GM04503 (cell line): ENCODE measurements around the gene TXN2.
"Not testable (repeated sequence)": the region's sequence is repeated elsewhere in the genome, so short reads cannot be mapped to it uniquely, and the experiment has no call there.

Source experiments
- DNase-seq: peaks from one replicate; pipeline ENCODE4 v3.0.0-alpha.2; 2012; ENCODE audit warnings: low read depth

Gene TXN2

DNA sequence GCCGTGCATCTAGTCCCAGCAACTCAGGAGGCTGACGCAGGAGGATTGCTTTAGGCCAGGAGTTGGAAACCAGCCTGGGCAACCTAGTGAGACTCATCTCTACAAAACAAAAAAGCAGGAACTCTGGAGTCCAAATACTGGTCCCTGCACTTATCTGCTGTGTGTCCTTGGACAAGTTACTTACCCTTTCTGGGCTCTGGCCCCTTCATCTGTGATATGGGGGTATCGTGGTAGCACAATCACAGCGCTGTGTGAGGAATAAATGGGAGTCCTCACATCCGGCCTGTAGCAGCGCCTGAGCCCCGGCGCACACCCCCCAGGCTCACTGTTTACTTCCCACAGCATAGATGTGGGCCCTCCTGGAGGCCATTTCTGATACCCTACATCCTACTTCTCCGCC is 49.5 kb downstream of the TXN2 start:
- DNase-seq, result no peak

DNA sequence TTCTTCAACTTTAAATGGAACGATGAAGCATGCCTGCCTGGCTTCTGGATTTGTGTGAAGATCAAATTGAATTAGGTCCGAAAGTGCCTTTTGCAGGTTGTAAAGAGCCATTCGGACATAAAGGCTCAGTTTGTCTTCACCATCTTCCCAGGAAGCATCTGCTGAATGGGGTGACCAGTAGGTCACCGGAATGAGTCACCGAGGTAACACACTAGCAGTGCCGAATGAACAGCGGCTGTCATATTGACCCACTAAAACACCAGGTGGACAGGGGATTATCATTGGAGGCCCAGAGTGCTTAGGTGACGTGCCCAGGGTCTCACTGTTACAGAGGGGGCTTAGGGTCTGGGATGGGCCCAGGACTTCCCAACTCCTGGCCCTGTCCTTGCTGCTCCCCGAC is 50.6 kb downstream of the TXN2 start:
- no peak for DNase-seq

DNA sequence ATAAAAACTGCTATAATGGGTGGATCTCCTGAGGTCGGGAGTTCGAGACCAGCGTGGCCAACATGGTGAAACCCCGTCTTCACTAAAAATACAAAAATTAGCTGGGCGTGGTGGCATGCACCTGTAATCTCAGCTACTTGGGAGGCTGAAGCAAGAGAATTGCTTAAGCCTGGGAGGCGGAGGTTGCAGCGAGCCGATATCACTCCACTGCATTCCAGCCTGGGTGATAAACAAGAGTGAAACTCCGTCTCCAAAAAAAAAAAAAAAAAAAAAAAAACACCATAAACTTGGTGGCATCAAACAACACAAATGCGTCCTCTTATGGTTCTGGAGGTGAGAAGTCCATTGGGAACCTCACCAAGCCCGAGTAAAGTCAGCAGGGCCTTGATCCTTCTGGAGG is 53.5 kb downstream of the TXN2 start:
- DNase-seq, result not testable (repeated sequence)

DNA sequence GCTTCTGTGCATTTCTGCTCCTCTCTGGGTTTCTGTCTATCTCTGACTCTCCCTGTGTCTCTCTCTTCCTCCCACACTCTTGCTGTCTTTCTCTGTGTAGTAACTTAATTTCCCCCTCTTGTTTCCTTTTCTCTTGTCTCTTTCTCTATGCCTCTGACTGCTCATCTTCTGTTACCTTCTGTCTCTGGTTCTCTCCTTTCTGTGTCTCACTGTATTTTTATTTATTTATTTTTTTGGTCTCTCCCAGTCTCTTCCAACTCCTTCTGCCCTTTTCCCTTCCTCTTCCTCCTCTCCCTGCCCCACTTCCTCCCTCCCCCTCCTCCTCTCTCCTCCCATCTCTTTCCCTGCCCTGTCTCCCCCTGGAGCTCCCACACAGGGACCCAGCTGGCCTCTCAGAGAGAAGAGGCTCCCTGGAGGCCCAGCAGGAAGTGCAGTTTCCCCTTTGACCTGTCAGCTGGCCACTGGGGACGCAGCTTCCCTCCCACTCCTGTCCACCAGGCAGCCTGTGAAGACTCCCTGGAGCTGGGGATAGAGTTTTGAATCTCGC is 55.4 kb downstream of the TXN2 start:
- DNase-seq, result no peak

DNA sequence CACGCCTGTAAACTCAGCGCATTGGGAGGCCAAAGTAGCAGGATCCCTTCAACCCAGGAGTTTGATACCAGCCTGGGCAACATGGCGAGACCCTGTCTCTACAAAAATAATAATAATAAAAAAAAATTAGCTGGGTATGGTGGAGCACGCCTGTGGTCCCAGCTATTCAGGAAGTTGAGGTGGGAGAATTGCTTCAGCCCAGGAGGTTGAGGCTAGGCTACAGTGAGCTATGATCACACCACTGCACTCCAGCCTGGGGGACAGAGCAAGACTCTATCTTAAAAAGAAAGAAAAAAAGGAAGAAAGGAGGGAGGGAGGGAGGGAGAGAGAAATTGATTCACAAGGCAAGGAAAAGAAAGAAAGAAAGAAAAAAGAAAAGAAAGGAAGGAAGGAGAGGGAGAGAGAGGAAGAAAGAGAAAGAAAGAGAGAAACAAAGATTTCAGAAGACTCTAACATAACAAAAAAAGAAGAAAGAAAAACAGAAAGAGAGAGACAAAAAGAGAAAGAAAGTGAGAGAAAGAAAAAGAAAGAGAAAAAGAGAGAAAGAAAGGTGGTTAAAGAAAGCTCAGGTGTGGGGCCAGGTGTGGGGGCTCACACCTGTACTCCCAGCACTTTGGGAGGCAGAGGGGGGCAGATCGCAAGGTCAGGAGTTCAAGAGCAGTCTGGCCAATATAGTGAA is 56.4 kb downstream of the TXN2 start:
- DNase-seq, result no peak

DNA sequence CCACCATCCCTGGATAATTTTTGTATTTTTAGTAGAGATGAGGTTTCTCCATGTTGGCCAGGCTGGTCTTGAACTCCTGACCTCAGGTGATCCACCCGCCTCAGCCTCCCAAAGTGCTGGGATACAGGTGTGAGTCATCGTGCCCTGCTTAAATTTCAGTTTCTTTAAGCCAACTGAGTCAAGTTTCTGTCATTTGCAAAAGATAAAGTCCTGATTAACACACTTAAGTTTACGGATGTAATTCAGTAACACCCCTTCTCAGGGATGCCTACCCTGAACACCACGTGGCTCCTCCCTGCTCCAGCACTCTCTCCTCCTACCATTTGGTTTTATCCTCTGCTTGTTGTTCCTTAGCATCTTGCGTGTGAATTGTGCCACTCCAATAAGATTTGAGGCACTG is 57.0 kb downstream of the TXN2 start:
- not testable (repeated sequence) for DNase-seq

DNA sequence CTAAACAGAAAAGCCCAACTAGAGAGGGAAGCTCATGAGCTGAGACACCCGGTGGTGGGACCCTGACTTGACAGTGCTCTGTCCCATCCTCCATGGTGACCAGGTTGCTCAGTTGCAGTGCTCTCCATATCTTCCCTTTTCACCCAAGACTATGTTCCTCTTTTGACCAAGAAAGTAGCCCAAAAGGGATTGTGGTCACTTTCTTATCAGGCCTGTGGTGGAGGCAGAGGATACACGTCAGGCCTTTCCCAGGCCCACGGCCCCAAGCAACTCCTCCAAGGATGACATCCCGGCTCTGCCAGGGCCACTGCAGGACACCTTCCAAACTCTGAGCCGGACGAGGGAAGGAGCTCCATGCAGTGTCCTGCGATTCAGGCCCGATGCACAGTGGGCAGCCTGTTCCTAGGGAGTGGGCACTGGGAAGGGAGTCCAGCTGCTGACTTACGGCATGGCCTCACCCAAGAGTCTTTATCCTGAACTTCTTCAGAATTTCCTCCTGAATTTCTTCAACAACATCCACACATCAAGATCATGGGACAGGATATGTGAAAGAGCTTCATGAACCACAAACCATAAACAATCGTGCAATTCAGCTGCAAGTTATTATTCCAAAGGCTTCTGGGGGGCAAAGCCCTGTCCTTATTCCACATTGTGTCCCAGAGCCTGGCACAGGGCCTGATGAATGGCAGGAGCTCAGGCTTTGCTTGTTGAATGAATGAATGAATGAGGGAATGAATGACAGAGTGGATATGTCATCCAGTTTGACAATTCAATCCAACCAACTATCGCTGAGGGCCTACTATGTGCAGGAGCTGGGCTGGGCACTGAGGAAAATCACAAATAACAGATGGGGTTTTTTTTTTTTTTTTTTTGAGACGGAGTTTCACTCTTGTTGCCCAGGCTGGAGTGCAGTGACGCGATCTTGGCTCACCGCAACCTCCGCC is 57.7 kb downstream of the TXN2 start:
- DNase-seq, result no peak

DNA sequence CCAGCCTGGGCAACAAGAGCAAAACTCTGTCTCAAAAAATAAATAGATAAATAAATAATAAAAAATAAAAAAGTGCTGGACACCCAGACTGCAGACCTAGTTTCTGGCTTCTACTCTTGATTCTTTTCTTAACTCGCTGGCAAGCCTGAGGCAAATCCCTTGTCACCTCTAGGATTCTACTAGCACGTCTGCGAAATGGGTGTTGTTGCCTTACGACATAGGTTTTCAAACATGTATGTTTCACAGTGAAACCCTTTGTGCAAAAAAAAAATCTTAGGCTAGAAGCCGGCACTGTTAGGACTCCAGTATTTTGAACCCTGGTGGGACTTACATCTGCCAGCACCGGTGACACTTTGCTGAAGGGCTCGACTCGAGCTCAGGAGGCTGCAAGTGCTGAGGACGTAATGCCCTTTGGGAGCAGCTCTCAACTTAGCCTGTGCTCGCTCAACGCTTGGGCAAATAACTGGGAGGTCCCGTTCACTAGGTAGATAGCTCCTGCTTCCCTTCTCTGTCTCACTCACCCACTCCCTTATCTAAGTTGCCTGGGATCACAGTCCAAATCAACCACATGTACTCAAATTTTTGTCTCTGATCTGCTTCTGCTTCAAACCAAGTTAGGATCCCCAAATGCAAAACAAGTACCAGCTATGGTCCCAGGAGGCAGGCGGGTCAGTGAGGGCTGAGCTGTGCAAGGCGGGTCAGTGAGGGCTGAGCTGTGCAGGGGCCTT is 59.0 kb downstream of the TXN2 start:
- no peak for DNase-seq

DNA sequence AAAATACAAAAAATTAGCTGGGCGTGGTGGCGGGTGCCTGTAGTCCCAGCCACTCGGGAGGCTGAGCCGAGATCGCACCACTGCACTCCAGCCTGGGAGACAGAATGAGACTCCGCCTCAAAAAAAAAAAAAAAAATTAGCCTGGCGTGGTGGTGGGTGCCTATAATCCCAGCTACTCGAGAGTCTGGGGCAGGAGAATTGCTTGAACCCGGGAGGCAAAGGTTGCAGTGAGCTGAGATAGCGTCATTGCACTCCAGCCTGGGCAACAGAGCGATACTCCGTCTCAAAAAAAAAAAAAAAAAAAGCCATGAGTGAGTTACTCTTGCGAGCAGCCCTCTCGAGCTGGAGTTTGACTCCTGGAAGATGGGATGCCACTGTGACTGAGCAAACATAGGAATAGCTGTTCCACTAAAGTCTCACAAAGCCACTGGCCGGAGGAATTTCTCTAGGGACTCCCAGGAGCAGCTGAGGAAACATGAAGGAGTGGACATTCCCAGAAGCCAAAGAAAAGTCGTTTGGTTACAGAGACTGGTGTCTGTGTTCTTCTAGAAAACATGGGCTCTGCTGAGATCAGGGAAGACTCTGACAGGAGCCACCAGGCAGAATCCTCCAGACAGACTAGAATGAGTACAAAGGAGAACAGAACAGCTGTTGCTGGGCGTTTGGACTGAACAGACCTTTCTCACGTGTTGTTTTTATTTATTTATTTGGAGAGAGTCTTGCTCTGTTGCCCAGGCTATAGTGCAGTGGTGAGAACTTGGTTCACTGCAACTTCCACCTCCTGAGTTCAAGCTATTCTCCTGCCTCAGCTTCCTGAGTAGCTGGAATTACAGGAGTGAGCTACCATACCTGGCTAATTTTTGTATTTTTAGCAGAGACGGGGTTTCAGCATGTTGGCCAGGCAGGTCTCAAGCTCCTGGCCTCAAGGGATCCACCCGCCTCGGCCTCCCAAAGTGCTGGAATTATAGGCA is 61.2 kb downstream of the TXN2 start:
- no peak for DNase-seq

DNA sequence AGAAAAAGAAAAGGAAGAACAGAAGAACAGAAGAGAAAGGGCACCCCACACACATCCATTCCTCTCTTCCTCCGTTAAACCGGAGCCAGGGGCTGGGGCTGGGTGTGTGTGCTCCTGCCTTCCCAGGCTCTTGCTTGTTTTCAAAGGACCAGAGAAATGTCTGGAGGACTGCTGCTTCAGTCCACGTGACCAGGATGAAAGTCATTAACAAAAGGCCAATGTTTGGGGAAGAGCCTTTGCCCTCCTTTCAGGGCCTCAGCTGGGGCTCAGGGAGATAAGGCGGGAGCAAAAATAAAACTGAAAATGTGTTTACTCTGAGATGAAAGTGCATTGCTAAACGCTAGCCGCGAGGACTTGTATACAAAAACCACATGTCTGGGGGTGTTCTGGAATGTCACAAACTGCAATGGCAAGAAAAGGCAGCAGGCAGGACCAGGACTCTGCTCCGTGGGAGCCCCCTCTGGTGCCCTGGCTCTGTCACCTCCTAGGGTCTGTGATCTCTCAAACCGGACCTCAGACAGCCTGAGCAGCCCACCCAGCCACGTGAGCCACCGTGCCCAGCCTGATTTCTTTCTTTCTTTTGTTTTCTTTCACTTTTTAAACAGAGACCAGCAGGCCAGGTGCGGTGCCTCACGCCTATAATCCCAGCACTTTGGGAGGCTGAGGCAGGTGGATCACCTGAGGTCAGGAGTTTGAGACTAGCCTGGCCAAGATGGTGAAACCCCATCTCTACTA is 62.1 kb downstream of the TXN2 start:
- DNase-seq, result no peak

DNA sequence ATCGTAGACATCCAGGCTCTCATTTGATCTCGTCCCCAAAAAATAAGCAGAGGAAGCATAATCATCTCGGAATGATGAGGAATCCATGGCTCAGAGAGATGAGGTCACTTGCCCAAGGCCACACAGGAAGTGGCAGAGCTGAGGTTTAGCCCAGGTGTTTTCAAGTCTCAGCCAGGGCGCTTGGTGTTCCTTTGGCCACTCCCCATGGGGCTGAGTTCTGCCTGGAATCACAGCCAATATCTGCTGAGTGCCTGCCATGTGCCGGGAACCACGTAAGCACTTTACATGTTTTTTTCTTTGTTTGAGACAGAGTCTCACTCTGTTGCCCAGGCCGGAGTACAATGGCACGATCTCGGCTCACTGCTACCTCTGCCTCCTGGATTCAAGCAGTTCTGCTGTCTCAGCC is 64.2 kb downstream of the TXN2 start:
- DNase-seq, result no peak
